GM19035 (cell line): ENCODE measurements around the gene UBAP1.
"Not testable (repeated sequence)": the region's sequence is repeated elsewhere in the genome, so short reads cannot be mapped to it uniquely, and the experiment has no call there.

Experiments used
- ATAC-seq: cut with Tn5 transposase; IDR thresholded peaks from one replicate; pipeline ENCODE4 v1.9.1; 2021; ENCODE audit not compliant: unreplicated experiment

The UBAP1 gene

DNA sequence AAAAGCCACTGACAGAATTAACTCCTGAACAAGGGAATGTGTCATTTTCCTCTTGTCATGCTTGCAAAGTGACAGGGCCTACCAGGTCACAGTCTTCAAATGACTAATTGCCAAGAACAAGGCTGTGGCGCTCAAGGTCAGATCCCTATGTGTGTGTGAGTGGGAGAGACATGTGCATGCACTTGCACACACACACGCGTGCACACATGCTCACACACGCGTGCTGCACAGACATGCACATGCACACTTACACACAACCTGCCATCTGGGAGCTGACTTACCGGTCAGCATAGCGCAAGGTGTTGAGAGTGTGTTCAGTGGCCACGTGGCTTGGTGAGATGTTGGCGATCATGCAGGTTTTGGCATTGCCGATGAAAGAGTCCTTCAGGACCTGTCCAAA lies 80.5 kb downstream of the UBAP1 start:
- no peak for ATAC-seq

DNA sequence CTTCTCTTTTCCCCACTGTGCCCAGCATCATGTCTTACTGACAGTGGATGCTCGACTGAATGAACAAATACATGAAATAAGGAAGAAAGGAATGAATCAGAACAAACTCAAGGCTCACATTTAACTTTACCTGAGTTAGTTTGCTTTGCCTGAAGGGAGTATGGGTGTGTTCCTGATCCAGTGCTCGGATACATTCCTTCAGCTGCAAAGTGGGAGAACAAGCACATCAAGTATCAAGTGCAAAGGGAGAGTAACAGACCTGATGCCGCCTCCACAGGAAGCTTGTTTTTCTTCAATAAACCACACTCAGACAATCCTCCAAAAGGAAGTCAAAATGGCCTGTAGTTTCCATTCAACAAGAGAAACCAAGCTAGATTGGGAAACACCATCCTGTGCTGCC lies 84.1 kb downstream of the UBAP1 start:
- ATAC-seq: no peak

GRCh38 chr9:34267660-34268059 lies 88.8 kb downstream of the UBAP1 start:
- ATAC-seq: no peak

GRCh38 chr9:34271265-34272006 lies 92.6 kb downstream of the UBAP1 start:
- ATAC-seq: no peak

DNA sequence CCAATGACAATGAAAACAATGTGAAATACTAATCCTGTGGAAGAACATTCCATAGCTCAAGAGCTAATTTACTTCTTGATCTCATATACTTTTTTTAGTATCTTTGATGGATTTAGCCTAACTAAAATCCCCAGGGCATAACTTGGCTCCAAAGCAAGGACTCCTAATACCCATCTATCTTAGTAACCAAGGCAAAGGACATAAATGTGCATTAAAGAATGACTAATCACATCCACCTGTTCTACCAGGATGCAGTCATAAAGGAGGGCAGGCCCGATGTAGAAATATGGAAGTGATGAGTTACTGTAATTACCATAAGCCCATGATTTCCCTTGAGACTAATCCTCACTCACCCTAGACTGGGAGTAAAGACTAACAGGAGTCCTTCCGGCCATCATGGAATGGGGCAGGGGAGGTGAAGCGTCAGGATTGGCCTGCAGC lies 93.3 kb downstream of the UBAP1 start:
- no peak for ATAC-seq

- ATAC-seq: not testable (repeated sequence)
These were observed 94.7 kb downstream of the UBAP1 start for GRCh38 chr9:34273588-34273987.

DNA sequence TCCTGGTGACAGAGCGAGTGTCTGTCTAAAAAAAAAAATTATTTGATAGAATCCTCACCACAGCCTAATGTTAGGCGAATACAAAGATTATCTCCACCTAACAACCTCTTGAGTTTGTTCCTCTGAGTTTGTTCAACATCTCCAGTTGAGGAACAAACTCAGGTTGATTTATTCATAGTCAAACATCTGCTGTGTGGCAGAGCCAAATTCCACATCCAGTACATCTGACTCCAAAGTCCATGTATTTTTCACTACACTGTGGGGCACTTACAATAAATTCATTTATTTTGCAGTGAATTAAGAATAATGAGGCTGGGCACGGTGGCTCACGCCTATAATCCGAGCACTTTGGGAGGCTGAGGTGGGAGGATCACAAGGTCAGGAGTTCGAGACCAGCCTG lies 97.0 kb downstream of the UBAP1 start:
- ATAC-seq: no peak

GRCh38 chr9:34276772-34277171 lies 97.9 kb downstream of the UBAP1 start:
- no peak for ATAC-seq

- ATAC-seq: no peak
These were observed 100.6 kb downstream of the UBAP1 start for GRCh38 chr9:34279411-34279810.

GRCh38 chr9:34282096-34282495 lies 103.3 kb downstream of the UBAP1 start:
- ATAC-seq: no peak

GRCh38 chr9:34289159-34289558 lies 110.3 kb downstream of the UBAP1 start:
- no peak for ATAC-seq

GRCh38 chr9:34291023-34291422 lies 112.2 kb downstream of the UBAP1 start:
- ATAC-seq: no peak

DNA sequence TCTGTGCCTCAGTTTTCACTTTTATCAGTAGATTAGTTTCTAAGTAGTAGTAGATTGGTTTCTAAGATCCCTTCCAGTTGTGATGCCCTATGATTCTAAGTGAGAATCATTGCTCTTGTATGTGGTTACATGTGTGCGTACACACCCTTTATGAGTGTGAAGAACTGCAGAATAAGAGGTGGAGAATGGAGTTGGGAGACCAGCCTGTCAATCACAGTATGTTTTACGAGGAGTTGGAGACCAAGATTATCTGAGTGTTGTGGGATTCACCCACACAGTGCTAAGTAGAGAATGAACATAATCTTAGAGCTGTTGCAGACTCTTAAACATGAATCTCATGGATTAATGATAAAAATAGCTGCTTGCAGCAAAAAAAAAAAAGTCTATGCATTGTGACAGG lies 112.6 kb downstream of the UBAP1 start:
- ATAC-seq: no peak

GRCh38 chr9:34292552-34292951 lies 113.7 kb downstream of the UBAP1 start:
- ATAC-seq: no peak

DNA sequence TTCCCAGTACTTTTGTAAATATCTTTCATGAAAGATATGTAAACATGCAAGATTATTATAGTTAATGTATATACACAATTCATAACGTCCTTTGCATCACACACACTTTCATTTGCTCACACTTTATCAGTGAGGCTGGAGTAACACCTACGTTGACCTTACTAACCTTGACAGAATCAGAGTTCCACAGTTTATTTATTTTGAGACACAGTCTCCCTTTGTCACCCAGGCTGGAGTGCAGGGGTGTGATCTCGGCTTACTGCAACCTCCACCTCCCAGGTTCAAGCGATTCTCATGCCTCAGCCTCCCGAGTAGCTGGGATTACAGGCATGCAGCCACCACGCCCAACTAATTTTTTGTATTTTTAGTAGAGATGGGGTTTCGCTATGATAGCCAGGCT lies 122.2 kb downstream of the UBAP1 start:
- not testable (repeated sequence) for ATAC-seq
